Spleen (tissue), 7 donors: ENCODE data around the gene PRIMPOL.
"Not testable (repeated sequence)": the region's sequence is repeated elsewhere in the genome, so short reads cannot be mapped to it uniquely, and the experiment has no call there.

Source experiments
- CTCF ChIP-seq, 11 experiments: fragments of 200-600 bp in 7 of 11; fragments of 450-650 bp in 4 of 11; sonication (generic) in 4 of 11; IDR thresholded peaks in 8 of 11; conservative IDR thresholded peaks in 3 of 11; 1 replicate in 7 of 11; 2 replicates in 4 of 11; pipeline versions ENCODE4 v1.4.0 to v1.8.0; 2016 to 2021; ENCODE audit warnings: antibody characterized with exemption in 11 of 11, inconsistent platforms in 4 of 11, mild to moderate bottlenecking in 1 of 11
- POLR2A ChIP-seq, 3 donors: fragments of 450-650 bp; IDR thresholded peaks; one replicate each; pipeline ENCODE4 v1.5.1; 2017; ENCODE audit warnings: antibody characterized with exemption in 3 of 3, mild to moderate bottlenecking in 1 of 3
- donor health status: DM: no; HTN: no; CAD: no; lungs with moderate emphysema.
- donor health status: DM: no; HTN: no; CAD: no.
- donor health status: DM: no; HTN: no; CAD: no.

- not testable (repeated sequence) for TF ChIP-seq CTCF (IDR thresholded peaks at IDR 0.05 in 8 of 11, conservative IDR thresholded peaks at IDR 0.05 in 3 of 11); POLR2A (IDR thresholded peaks at IDR 0.05)
These were observed 92.1 kb downstream of the PRIMPOL start for GRCh38 chr4:184741651-184742050.
